ENCODE measurements around the gene KCNQ4.
A peak's percentile ranks its signal among the peaks of the same experiment; 100 is the strongest.

Gene KCNQ4

GRCh38 chr1:40842207-40842606 lies 58.6 kb downstream of the KCNQ4 start:
- no peak for DNase-seq

GRCh38 chr1:40842691-40843090 lies 59.1 kb downstream of the KCNQ4 start:
- no peak for DNase-seq

- DNase-seq: no peak
These were observed 60.5 kb downstream of the KCNQ4 start for GRCh38 chr1:40844079-40844478.

- DNase-seq: no peak
These were observed 61.6 kb downstream of the KCNQ4 start for GRCh38 chr1:40844887-40845878.

GRCh38 chr1:40845895-40846294 lies 62.3 kb downstream of the KCNQ4 start:
- DNase-seq: no peak

GRCh38 chr1:40847023-40847745 lies 63.6 kb downstream of the KCNQ4 start:
- DNase-seq: no peak

GRCh38 chr1:40848530-40849189 lies 65.1 kb downstream of the KCNQ4 start:
- DNase-seq: no peak

GRCh38 chr1:40849801-40850592 lies 66.4 kb downstream of the KCNQ4 start:
- DNase-seq: peak; percentile 65

GRCh38 chr1:40851643-40852042 lies 68.1 kb downstream of the KCNQ4 start:
- no peak for DNase-seq

- no peak for DNase-seq
These were observed 69.7 kb downstream of the KCNQ4 start for GRCh38 chr1:40853113-40853884.

GRCh38 chr1:40853885-40854170 lies 70.2 kb downstream of the KCNQ4 start:
- no peak for DNase-seq

GRCh38 chr1:40855513-40855912 lies 71.9 kb downstream of the KCNQ4 start:
- no peak for DNase-seq

- no peak for DNase-seq
These were observed 72.5 kb downstream of the KCNQ4 start for GRCh38 chr1:40856116-40856515.

- no peak for DNase-seq
These were observed 73.2 kb downstream of the KCNQ4 start for GRCh38 chr1:40856656-40857302.

GRCh38 chr1:40857737-40858136 lies 74.2 kb downstream of the KCNQ4 start:
- no peak for DNase-seq

GRCh38 chr1:40858856-40859416 lies 75.3 kb downstream of the KCNQ4 start:
- DNase-seq: no peak

GRCh38 chr1:40860706-40861223 lies 77.2 kb downstream of the KCNQ4 start:
- no peak for DNase-seq

- DNase-seq: peak; percentile 27
These were observed 77.8 kb downstream of the KCNQ4 start for GRCh38 chr1:40861224-40862003.

- peak; percentile 94 for DNase-seq
These were observed 78.6 kb downstream of the KCNQ4 start, which contains the start of gene CITED4 for GRCh38 chr1:40862008-40862863. Gene CITED4, minus strand, starts transcription at chr1:40862363. Its CDS starts 236 bp downstream, at chr1:40862127.
